HG03575 (cell line): ENCODE results near the gene SH3GLB2.

Experiments used
- ATAC-seq: cut with Tn5 transposase; IDR thresholded peaks from one replicate; pipeline ENCODE4 v1.9.1; 2021; ENCODE audit not compliant: unreplicated experiment, insufficient number of reproducible peaks, low FRiP score; ENCODE audit errors: extremely low read depth

The SH3GLB2 gene

GRCh38 chr9:129028192-129028966, at the start of gene SH3GLB2:
SH3GLB2 (minus strand) TSS chr9:129028331; CDS start chr9:129028154, 177 bp downstream.
- no peak for ATAC-seq

- ATAC-seq = no peak
Observed at GRCh38 chr9:129077236-129077635, 49.1 kb upstream of the SH3GLB2 start.

GRCh38 chr9:129076640-129077037, 48.5 kb upstream of the SH3GLB2 start:
- ATAC-seq = no peak

- ATAC-seq = no peak
Observed at GRCh38 chr9:129075996-129076639, 48.0 kb upstream of the SH3GLB2 start.

GRCh38 chr9:129074106-129074505, 46.0 kb upstream of the SH3GLB2 start:
- ATAC-seq = no peak

- ATAC-seq = no peak
Observed at GRCh38 chr9:129073404-129073803, 45.3 kb upstream of the SH3GLB2 start.

- no peak for ATAC-seq
Observed at GRCh38 chr9:129072171-129072570, 44.0 kb upstream of the SH3GLB2 start.

- no peak for ATAC-seq
Observed at GRCh38 chr9:129071526-129072126, 43.5 kb upstream of the SH3GLB2 start.

GRCh38 chr9:129070696-129071525, 42.8 kb upstream of the SH3GLB2 start:
- ATAC-seq = no peak

- no peak for ATAC-seq
Observed at GRCh38 chr9:129069862-129070641, 41.9 kb upstream of the SH3GLB2 start.

GRCh38 chr9:129068990-129069861, 41.1 kb upstream of the SH3GLB2 start:
- no peak for ATAC-seq

- ATAC-seq = no peak
Observed at GRCh38 chr9:129068110-129068509, 40.0 kb upstream of the SH3GLB2 start.

GRCh38 chr9:129064499-129064908, 36.4 kb upstream of the SH3GLB2 start:
- no peak for ATAC-seq

- ATAC-seq = no peak
Observed at GRCh38 chr9:129063061-129063460, 34.9 kb upstream of the SH3GLB2 start.

GRCh38 chr9:129060991-129061390, 32.9 kb upstream of the SH3GLB2 start:
- no peak for ATAC-seq

- no peak for ATAC-seq
Observed at GRCh38 chr9:129059796-129060785, 32.0 kb upstream of the SH3GLB2 start.
